ENCODE data around the gene SECTM1.
"Not testable (repeated sequence)": the region's sequence is repeated elsewhere in the genome, so short reads cannot be mapped to it uniquely, and the experiment has no call there.

The SECTM1 gene

GRCh38 chr17:82367724-82368524 lies 34.4 kb upstream of the SECTM1 start:
- DNase-seq: no peak

- DNase-seq: no peak
Measured at GRCh38 chr17:82366749-82367148, 33.2 kb upstream of the SECTM1 start.

GRCh38 chr17:82365606-82366295 lies 32.2 kb upstream of the SECTM1 start:
- DNase-seq: no peak

GRCh38 chr17:82361885-82362633 lies 28.5 kb upstream of the SECTM1 start:
- no peak for DNase-seq

GRCh38 chr17:82359451-82360074 lies 26.0 kb upstream of the SECTM1 start:
- not testable (repeated sequence) for DNase-seq

GRCh38 chr17:82358465-82359350 lies 25.1 kb upstream of the SECTM1 start, which contains the start of gene TEX19:
Gene TEX19 (plus strand): TSS chr17:82359247. CDS start chr17:82362151, 2,904 bp downstream.
- no peak for DNase-seq

GRCh38 chr17:82357394-82357793 lies 23.8 kb upstream of the SECTM1 start:
- no peak for DNase-seq

- no peak for DNase-seq
Measured at GRCh38 chr17:82356845-82357355, 23.3 kb upstream of the SECTM1 start.

- DNase-seq: no peak
Measured at GRCh38 chr17:82355770-82356427, 22.3 kb upstream of the SECTM1 start.

- DNase-seq: no peak
Measured at GRCh38 chr17:82354804-82355308, 21.3 kb upstream of the SECTM1 start.

GRCh38 chr17:82353484-82353883 lies 19.9 kb upstream of the SECTM1 start:
- no peak for DNase-seq

- peak; percentile 93 for DNase-seq
Measured at GRCh38 chr17:82351713-82352488, 18.3 kb upstream of the SECTM1 start.

- no peak for DNase-seq
Measured at GRCh38 chr17:82351254-82351712, 17.7 kb upstream of the SECTM1 start.

GRCh38 chr17:82350182-82351030 lies 16.8 kb upstream of the SECTM1 start:
- DNase-seq: peak; percentile 42

- no peak for DNase-seq
Measured at GRCh38 chr17:82349287-82349701, 15.7 kb upstream of the SECTM1 start.

GRCh38 chr17:82348866-82349265 lies 15.3 kb upstream of the SECTM1 start:
- no peak for DNase-seq

- DNase-seq: no peak
Measured at GRCh38 chr17:82348434-82348833, 14.9 kb upstream of the SECTM1 start.

GRCh38 chr17:82347994-82348393 lies 14.4 kb upstream of the SECTM1 start:
- not testable (repeated sequence) for DNase-seq

All from suppressor macrophage treated with lipopolysaccharide for 4 hours (primary cell).